Measurements from ENCODE around the gene LIPF.
"Not testable (repeated sequence)": the region's sequence is repeated elsewhere in the genome, so short reads cannot be mapped to it uniquely, and the experiment has no call there.

Gene LIPF, protein sequence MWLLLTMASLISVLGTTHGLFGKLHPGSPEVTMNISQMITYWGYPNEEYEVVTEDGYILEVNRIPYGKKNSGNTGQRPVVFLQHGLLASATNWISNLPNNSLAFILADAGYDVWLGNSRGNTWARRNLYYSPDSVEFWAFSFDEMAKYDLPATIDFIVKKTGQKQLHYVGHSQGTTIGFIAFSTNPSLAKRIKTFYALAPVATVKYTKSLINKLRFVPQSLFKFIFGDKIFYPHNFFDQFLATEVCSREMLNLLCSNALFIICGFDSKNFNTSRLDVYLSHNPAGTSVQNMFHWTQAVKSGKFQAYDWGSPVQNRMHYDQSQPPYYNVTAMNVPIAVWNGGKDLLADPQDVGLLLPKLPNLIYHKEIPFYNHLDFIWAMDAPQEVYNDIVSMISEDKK

DNA sequence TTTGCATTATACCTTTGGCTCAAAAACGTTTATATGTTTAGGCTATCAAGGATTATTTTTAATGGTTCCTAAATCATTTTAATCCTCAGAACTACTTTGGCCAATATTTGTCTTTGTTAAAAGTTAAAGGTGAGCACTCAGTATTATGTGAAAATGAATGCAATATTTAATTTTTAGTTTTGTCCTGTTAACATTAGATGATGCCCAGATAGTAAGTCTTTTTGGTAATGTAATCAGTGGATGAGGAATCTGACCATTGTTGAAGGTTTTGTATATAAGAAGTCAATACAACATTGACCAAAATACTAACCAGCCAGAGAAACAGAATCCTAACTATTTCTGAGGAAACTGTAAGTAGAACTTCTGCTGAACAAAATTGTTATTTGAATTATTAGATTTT, at the start of gene LIPF:
TSS of gene LIPF (plus strand) at position 301 of the 400 bp plus-strand sequence. CDS start 2,856 bp downstream, outside the sequence.
- no peak for DNase-seq (ENCODE audit: low read depth in 3 of 3, low spot score in 1 of 3)

- DNase-seq (ENCODE audit: low read depth in 3 of 3, low spot score in 1 of 3), result no peak
Observed at GRCh38 chr10:88616250-88616977, 47.8 kb upstream of the LIPF start.

- no peak for DNase-seq (ENCODE audit: low read depth in 3 of 3, low spot score in 1 of 3)
Observed at GRCh38 chr10:88617772-88618300, 46.4 kb upstream of the LIPF start.

DNA sequence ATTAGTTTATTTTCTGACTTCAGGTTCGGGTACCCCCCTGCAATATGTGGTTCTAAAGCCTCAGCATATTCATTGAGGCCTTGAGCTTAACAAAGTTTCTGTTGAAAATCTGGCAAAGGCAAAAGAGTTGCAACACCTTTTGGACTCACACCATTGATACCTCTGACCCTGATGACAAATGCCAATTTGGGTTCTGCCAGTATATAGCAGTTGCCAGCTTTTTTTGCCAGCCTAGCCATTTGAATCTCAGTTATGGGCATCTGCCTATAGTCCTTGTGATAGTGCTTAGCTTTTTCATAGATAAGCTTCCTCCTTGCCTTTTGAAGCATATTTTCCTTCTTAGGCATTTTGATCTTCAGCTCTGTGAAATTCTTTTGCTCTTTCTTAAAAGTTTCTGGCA, 45.7 kb upstream of the LIPF start:
- DNase-seq (ENCODE audit: low read depth in 3 of 3, low spot score in 1 of 3), result no peak

GRCh38 chr10:88620441-88620840, 43.8 kb upstream of the LIPF start:
- DNase-seq (ENCODE audit: low read depth in 3 of 3, low spot score in 1 of 3), result no peak

- no peak for DNase-seq (ENCODE audit: low read depth in 3 of 3, low spot score in 1 of 3)
Observed at GRCh38 chr10:88623835-88624234, 40.4 kb upstream of the LIPF start.

DNA sequence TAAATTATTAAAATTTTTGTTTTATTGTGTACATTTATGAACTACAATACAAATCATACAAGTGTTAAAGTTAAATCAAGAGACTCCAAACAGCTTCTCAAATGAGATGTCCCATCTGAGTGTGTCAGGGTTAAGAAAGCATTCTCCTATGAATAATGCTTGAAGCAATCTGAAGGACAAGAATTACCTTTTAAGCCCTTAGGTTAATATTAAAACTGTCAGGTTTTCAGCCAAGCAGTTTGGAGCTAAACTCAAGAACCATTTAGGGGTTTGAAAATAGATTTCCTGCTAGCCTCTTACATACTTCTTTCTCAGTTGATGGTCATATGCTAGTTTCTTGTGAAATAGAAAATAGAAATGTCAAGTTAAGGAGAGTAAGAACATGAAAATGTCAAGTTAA, 39.4 kb upstream of the LIPF start:
- no peak for DNase-seq (ENCODE audit: low read depth in 3 of 3, low spot score in 1 of 3)

- no peak for DNase-seq (ENCODE audit: low read depth in 3 of 3, low spot score in 1 of 3)
Observed at GRCh38 chr10:88640186-88640585, 24.1 kb upstream of the LIPF start.

- no peak for DNase-seq (ENCODE audit: low read depth in 3 of 3, low spot score in 1 of 3)
Observed at GRCh38 chr10:88642209-88642608, 22.0 kb upstream of the LIPF start.

DNA sequence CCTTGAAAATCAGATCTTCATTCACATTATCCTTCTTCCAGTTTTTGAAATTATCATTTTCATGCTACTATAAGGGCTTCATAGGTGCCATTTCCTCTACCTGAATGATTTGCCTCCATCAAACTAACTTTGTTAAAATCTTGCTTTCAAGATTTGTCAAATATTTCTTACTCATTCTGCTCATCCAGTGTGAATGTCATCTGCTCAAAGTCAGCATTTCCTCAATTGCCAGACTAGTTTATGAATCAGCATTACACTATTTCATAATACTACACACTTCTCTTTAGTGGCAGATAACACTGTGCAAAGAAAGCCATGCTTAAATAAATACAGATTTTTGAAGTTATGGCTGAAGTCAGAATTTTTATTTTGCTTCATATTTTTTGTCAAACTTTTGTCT, 21.3 kb upstream of the LIPF start:
- no peak for DNase-seq (ENCODE audit: low read depth in 3 of 3, low spot score in 1 of 3)

GRCh38 chr10:88647061-88647615, 17.1 kb upstream of the LIPF start:
- DNase-seq (ENCODE audit: low read depth in 3 of 3, low spot score in 1 of 3), result no peak

DNA sequence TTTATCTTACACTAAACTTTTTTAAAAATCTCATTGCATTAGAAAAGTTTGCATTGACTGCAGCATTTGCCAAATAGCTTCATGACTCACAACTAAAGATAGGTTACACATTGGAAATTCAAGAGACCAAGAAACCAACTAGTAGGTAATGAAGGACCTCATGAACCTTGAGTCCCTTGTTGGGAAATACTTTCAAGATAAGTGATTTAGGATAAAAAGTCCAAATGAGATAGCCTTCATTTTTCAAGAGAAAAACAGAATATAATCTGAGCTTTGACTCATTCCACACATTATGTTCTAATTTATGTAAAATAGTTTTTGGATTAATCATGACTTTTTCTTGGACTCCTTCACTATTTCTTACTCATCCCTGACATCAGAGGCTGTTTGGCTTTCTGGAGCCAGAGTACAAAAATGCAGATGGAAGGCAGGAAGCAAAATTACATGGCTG, 13.1 kb upstream of the LIPF start:
- no peak for DNase-seq (ENCODE audit: low read depth in 3 of 3, low spot score in 1 of 3)

GRCh38 chr10:88652616-88653015, 11.6 kb upstream of the LIPF start:
- DNase-seq (ENCODE audit: low read depth in 3 of 3, low spot score in 1 of 3), result no peak

DNA sequence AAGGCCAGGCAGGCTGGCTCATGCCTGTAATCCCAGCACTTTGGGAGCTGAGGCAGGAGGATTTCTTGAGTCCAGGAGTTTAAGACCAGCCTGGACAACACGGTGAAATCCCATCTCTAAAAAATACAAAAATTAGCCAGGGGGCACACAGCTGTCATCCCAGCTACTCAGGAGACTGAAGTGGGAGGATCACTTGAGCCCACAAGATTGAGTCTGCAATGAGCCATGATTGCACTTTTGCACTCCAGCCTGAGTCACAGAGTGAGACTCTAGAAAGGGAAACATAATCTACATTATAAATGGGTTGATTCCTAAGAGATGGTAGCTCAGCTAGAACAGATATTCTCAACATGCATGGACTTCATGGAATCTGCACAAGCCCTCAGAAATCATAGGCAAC, 6.3 kb upstream of the LIPF start:
- DNase-seq (ENCODE audit: low read depth in 3 of 3, low spot score in 1 of 3), result no peak

- no peak for DNase-seq (ENCODE audit: low read depth in 3 of 3, low spot score in 1 of 3)
Observed at GRCh38 chr10:88659725-88660597, 4.3 kb upstream of the LIPF start.

DNA sequence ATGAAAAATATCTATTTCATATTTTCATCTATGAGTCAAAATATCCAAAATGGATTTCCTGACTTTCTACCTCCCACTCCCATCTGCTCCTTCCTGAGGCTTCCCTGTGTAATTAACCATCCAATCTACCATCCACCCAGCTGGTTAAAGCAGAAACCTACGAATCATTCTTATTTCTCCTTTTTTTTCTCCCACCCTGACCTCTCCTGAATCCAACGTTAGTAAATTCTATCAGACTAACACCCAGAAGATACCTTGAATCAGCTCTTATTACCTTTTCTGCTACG, 3.7 kb upstream of the LIPF start:
- no peak for DNase-seq (ENCODE audit: low read depth in 3 of 3, low spot score in 1 of 3)

DNA sequence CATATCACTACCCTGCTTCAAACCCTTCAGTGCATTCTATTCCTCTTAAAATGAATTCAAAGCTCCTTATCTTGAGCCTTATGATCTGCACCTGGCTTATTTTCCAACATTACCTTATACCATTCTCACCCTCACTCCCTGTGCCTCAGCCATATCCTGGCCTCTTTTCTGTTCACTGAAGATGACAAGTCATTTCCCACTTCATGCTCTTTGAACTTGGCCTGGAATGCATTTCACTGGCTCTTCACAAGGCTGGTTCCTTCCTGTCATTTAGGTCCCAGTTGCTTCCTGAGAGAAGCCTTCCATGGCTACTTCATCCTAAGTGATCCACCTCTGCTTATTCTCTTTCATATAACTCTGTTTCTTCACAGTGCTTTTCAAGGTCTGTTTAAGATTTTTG, 3.2 kb upstream of the LIPF start:
- no peak for DNase-seq (ENCODE audit: low read depth in 3 of 3, low spot score in 1 of 3)

DNA sequence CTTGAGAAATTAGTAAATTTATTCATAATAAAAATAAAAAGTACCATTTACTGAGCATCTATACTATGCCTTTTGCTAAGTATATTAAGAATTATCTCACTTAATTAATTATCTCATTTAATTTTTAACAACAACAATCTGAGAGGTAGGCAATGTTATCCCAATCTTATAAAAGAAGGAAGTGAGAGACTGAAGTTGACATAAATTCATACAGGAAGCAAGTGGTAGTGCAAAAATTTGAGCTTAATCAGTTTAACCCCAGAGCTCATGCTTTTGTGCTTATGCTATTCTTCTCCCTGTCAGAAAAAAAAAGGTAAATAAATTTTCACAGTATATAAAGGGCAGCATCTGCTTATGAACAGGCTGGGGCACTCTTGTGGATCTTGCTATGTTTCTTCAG, 2.7 kb upstream of the LIPF start:
- DNase-seq (ENCODE audit: low read depth in 3 of 3, low spot score in 1 of 3), result no peak

DNA sequence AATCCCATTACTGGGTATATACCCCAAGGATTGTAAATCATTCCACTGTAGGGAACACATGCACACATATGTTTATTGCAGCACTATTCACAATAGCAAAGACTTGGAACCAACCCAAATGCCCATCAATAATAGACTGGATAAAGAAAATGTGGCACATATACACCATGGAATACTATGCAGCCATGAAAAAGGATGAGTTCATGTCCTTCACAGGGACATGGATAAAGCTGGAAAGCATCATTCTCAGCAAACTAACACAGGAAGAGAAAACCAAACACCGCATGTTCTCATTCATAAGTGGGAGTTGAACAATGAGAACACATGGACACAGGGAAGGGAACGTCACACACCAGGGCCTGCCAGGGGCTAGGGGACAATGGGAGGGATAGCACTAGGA, 1.1 kb upstream of the LIPF start:
- not testable (repeated sequence) for DNase-seq (ENCODE audit: low read depth in 3 of 3, low spot score in 1 of 3)

DNA sequence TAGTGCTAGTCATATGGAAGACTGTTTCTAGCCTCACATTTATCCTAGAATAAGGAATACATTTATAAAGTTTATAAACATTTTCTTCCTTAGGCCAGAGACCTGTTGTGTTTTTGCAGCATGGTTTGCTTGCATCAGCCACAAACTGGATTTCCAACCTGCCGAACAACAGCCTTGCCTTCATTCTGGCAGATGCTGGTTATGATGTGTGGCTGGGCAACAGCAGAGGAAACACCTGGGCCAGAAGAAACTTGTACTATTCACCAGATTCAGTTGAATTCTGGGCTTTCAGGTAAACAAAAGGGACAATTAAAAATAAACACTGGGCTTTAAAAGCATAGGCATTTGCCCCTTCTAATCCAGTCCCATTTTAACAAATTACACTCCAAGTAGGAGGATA, 4.2 kb downstream of the LIPF start:
- no peak for DNase-seq (ENCODE audit: low read depth in 3 of 3, low spot score in 1 of 3)

DNA sequence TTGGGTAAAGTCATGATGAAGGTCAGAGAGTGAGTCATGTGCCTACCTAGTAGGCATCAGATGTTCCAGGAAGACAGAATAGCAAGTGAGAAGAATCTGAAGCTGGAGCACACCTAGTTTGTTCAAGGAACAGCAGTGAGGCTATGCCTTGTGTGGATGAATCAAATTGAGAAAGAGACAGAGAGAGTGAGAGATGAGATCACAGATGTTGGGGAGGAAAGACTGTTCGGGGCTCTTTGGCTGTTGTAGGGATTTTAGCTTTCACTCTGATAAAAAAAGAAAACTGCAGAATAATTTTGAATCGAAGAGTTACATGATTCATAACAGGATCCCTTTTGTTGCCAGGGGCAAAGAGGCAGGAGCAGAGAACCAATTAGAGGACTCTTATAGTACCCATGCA, 6.3 kb downstream of the LIPF start:
- no peak for DNase-seq (ENCODE audit: low read depth in 3 of 3, low spot score in 1 of 3)

Measured in stimulated activated CD4-positive, alpha-beta T cell treated with anti-CD3 and anti-CD28 coated beads, TNF-alpha, amount 100 ng/mL, for 1 hour (primary cell).